HG03457 (cell line): ENCODE results near the gene ZFHX3.

Experiments used
- ATAC-seq: cut with Tn5 transposase; IDR thresholded peaks from one replicate; pipeline ENCODE4 v1.9.1; 2021; ENCODE audit warnings: moderate number of reproducible peaks; ENCODE audit not compliant: unreplicated experiment

Gene ZFHX3

GRCh38 chr16:72911971-72912370 lies 136.0 kb downstream of the ZFHX3 start:
- no peak for ATAC-seq

- ATAC-seq = no peak
Measured at GRCh38 chr16:72910875-72911274, 137.1 kb downstream of the ZFHX3 start.

- ATAC-seq = no peak
Measured at GRCh38 chr16:72910381-72910780, 137.5 kb downstream of the ZFHX3 start.

DNA sequence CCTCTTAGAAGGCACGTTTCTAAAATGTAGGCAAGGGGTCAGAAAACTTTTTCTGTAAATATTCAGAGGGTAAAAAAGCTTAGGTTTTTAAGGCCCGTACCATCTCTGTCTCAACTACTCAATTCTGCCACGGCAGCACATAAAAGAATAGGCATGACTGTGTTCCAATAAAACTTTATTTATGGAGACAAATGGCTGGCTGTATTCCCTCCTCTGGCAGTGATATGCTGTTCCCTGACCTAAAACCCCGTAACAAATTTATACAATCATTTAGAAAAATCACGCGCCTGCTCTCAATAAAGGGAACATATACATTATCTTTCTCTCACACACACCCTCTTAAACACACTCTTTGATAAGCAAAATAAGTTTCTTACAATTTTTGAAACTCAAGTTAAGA lies 138.7 kb downstream of the ZFHX3 start:
- no peak for ATAC-seq

GRCh38 chr16:72908362-72909167 lies 139.4 kb downstream of the ZFHX3 start:
- ATAC-seq = no peak

DNA sequence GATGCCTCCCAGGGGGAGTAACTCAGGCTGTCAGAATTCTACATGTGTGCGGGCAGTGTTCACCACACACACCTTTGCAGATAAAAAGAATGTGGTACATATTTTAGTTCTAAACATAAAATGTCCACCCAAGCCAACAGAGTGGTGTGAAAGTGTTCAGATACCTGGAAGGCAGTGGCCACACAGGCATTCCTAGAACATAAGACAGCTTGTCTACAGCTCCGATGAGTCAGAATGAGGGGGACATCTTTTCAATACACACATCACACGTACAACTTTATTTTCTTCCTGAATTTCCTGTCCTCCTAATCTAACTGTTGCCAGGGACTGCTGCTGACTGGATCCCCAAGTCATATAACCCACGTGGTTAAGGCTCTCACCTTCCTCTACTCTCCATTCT lies 142.3 kb downstream of the ZFHX3 start:
- ATAC-seq = no peak

- no peak for ATAC-seq
Measured at GRCh38 chr16:72903176-72903575, 144.8 kb downstream of the ZFHX3 start.

GRCh38 chr16:72902206-72902605 lies 145.7 kb downstream of the ZFHX3 start:
- no peak for ATAC-seq

GRCh38 chr16:72901000-72901627 lies 146.8 kb downstream of the ZFHX3 start:
- no peak for ATAC-seq

DNA sequence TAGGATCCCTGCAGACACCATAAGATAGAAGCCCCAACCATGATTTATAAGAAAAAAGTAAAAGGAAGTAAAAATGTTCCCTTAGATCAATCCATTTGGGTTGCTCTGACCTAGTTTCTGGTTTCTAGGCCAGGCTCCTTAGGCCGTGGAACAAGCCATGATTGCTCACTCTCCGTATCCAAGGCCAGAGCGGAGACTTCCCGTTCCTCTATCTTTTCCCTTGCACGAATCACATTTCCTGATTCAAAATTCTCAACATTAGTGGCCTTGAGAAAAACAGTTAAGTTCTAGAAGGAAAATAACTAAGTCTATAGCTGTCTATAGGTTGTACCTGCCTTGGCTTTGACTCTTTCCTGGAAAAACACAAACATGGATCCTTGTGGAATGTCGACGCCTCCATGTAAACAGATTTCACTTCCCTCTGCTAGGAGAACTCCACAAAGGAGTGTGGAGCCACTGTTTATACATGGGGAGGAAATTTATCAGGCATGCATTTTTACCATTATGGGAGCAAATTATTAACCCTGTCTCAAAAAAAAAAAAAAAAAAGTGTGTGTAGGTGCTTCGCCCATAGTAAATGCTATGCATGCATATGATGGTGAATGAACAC lies 149.6 kb downstream of the ZFHX3 start:
- no peak for ATAC-seq

- no peak for ATAC-seq
Measured at GRCh38 chr16:72897707-72898106, 150.2 kb downstream of the ZFHX3 start.

DNA sequence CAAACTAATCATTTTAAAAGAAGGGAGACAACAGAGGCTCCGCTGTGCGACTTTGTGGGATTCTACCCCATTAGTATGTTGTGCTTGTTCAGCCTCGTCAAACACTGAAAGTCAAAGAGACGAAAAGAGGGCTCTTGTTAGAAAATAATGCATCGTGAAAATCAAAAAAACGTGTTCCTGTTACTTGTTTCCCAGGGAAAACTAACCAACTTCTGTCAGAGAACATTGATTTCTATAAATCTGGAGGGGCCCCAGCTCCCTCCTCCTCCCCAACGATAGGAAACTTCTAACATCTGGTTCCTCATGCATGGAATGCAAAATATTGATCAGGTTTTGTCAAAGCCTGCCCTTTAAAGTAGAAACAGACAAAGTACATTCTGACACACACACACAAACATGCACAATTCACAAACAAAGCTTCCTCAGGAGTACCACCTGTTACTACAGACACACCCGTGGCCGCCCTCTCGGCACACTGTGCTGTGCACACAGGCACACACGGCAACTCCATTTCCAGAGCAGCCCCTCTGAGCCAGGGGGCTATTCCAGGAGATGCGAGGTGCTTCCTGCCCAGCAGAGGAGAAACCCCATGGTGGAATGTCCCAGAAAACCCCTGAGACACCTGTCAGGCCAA lies 151.3 kb downstream of the ZFHX3 start:
- no peak for ATAC-seq

GRCh38 chr16:72895951-72896350 lies 152.0 kb downstream of the ZFHX3 start:
- no peak for ATAC-seq

- ATAC-seq = no peak
Measured at GRCh38 chr16:72894293-72895151, 153.4 kb downstream of the ZFHX3 start.

DNA sequence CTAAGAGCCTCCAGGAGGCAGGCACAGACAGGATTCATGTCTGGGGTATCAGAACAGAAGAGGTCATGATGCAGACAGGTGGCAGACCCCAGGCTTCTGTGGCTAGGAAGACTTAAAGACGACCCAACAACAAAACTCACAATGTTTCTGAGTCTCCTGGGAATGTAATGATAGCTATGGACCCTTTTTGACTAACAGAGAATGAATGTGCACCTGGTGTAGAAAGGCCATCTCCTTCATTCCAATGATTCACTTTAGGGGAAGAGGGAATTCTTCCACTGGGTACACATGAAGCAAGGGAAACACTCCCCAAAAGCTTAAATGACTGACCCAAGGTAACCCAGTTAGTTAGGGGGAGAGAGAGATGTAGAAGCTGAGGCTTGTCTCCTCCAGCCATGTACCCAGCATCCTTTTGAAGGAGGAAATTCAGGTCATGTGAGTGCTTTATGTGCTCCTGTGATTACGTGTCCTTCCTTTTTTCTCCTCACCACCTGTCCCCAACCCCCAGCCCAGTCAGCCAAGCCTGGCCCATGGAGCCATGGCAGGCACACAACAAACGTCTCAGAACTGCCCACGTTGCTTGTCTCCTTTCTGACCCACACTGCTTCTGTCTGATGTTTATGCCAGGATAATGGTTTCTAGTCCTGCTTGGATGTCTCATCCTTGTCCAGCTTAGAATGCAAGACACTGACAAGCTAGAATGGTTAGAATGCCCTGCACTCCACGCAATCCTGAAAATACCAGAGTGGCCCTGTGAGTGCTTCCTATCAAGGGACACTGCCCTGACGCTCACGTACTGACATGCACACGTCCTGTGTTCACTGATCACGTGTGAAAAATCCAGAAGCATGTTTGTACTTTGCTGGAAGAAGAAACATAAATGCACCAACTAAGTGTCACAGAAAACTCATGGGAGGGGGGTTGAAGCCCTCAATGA lies 156.4 kb downstream of the ZFHX3 start:
- no peak for ATAC-seq

DNA sequence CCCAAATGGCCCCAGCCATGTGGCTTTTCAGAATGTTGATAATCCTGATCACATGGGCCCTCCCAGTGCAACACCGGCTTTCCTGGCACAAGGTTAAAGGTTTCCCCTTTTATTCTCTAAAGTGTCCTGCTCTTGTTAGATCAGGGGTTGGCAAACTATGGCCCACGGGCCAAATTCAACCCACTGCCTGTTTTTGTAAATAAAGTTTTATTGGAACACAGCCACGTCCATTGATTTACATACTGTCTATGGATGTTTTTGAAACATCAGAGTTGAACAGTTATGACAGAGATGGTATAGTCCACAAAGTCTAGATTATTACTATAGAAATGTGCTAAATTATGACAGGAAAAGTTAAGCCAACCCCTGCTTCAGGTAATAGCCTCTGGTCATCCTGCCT lies 157.3 kb downstream of the ZFHX3 start:
- ATAC-seq = no peak

- no peak for ATAC-seq
Measured at GRCh38 chr16:72889616-72890582, 158.0 kb downstream of the ZFHX3 start.

- no peak for ATAC-seq
Measured at GRCh38 chr16:72887537-72887936, 160.4 kb downstream of the ZFHX3 start.
